ENCODE results near the gene DERL3.

DNA sequence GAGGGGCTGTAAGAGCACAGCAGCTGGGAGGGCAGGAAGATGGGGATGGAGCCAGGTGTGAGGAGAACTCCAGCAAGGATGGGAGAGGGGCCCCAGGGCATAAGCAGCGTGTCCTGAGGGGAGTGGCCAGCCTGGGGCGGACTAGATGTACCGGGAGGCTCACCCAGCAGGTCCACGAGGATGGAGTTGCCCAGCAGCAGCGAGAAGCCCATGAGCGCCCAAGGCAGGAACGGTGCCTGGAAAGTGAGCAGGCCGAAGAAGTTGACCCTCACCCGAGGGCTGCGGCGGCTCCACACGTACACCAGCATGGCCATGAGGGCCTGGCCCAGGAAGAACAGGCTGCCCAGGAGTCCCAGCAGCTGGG is 1.3 kb downstream of the DERL3 start:
- TF ChIP-seq CTCF (IDR thresholded peaks at IDR 0.05) (no peak), POLR2A (IDR thresholded peaks at IDR 0.05) (no peak), EP300 (IDR thresholded peaks at IDR 0.05) (no peak), POLR2AphosphoS5 (IDR thresholded peaks at IDR 0.05) (no peak)

All from gastroesophageal sphincter (tissue), 3 donors.